Measurements from ENCODE around the gene NUB1. TPM values are rescaled to one million over a fixed set of nuclear protein-coding genes. Genes with fewer than 3 reads are reported as not detected.
A peak's percentile ranks its signal among the peaks of the same experiment; 100 is the strongest.

NUB1 gene
- polyA plus RNA-seq, 3 donors: 32.0 to 39.2 (median 37.2) TPM

DNA sequence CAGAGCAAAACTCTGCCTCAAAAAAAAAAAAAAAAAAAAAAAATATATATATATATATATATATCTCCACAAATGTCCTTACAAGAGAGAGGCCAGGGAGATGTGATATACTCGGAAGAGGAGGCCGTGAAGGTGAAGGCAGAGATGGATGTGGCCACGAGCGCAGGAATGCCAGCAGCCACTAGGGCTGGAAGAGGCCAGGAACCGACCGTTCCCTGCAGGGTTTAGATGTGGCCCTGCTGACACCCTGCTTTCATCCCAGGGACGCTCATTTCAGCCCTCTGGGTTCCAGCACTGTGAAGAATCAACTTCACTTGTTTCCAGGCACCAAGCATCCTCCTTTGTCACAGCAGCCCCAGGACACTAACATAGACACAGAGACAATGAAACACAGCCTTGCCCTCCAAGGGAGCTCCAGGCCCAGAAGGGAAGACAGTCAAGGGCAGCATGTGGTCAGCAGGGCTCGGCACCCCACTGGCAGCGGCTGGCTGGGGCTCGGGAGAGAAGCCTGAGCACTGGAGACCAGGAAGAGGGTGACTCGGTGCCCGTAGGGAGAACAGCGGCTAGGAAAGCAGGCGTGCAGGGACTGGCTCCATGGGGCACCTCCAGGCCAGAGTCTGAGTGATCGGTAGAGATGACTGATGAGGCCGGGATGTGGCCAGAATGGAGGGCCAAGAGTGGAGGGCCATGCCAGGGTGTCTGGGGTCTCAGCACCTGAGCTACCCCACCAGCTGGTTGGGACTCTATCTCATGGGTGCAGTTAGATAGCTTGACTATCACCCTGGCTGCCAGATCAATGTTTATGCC, 60.6 kb downstream of the NUB1 start:
- H3K4me1 Mint-ChIP-seq: peaks cover 22% of the 10 kb centered on the region
- Histone ChIP-seq H3K27me3 (ENCODE audit: control insufficient read depth in 2 of 2, insufficient read depth in 2 of 2, low read length in 2 of 2) (peaks cover 0 to 5% of the 10 kb centered on the region in 2 donors), H3K9ac (ENCODE audit: insufficient read depth, low read length, poor library complexity, severe bottlenecking) (no peak overlapping the region), H3K4me1 (ENCODE audit: control insufficient read depth in 1 of 2, insufficient read depth in 2 of 2, low read length in 2 of 2) (peaks cover 12 to 27% of the 10 kb centered on the region in 2 donors), H3K9me3 (replicated peaks in 1 of 2; ENCODE audit: control insufficient read depth in 1 of 2, insufficient read depth in 1 of 2, low read length in 2 of 2) (peaks cover 7% of the 10 kb centered on the region in 2 donors), H2AFZ (ENCODE audit: insufficient read depth, low read depth, low read length, poor library complexity, severe bottlenecking) (no peak overlapping the region), H3K4me2 (replicated peaks; ENCODE audit: extremely low read depth, low read length, poor library complexity, severe bottlenecking) (no peak overlapping the region), H4K20me1 (ENCODE audit: insufficient read depth, low read length) (no peaks in the 10 kb centered on the region), H3K79me2 (ENCODE audit: insufficient read depth, low read length) (no peaks in the 10 kb centered on the region), H3K4me3 (replicated peaks in 1 of 3; ENCODE audit: low read depth in 2 of 3, low read length in 3 of 3) (no peak overlapping the region), H3K27ac (ENCODE audit: low read depth in 1 of 2, low read length in 2 of 2) (no peak overlapping the region), H3K36me3 (replicated peaks in 1 of 2; ENCODE audit: control insufficient read depth in 1 of 2, insufficient read depth in 2 of 2, low read length in 2 of 2) (no peaks in the 10 kb centered on the region)
- H3K27ac Mint-ChIP-seq: peak overlapping the region in 1 of 7 donors; percentile 68
- intact Hi-C loops (cut with micrococcal nuclease): no loop called here
- no peaks in the 10 kb centered on the region for H3K36me3 Mint-ChIP-seq
- H3K27me3 Mint-ChIP-seq (ENCODE audit: low read depth in 3 of 3): peaks cover 7 to 19% (median 17%) of the 10 kb centered on the region in 3 donors
- no peak overlapping the region for H3K4me3 Mint-ChIP-seq
- DNase-seq: no peak
- peaks cover 4 to 11% (median 7%) of the 10 kb centered on the region in 7 donors for H3K9me3 Mint-ChIP-seq
- TF ChIP-seq, protein P1, sequence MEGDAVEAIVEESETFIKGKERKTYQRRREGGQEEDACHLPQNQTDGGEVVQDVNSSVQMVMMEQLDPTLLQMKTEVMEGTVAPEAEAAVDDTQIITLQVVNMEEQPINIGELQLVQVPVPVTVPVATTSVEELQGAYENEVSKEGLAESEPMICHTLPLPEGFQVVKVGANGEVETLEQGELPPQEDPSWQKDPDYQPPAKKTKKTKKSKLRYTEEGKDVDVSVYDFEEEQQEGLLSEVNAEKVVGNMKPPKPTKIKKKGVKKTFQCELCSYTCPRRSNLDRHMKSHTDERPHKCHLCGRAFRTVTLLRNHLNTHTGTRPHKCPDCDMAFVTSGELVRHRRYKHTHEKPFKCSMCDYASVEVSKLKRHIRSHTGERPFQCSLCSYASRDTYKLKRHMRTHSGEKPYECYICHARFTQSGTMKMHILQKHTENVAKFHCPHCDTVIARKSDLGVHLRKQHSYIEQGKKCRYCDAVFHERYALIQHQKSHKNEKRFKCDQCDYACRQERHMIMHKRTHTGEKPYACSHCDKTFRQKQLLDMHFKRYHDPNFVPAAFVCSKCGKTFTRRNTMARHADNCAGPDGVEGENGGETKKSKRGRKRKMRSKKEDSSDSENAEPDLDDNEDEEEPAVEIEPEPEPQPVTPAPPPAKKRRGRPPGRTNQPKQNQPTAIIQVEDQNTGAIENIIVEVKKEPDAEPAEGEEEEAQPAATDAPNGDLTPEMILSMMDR (IDR thresholded peaks at IDR 0.05): no peak
- WGBS (ENCODE audit: insufficient coverage): 96% methylated on average over 12 of the region's 16 CpGs

DNA sequence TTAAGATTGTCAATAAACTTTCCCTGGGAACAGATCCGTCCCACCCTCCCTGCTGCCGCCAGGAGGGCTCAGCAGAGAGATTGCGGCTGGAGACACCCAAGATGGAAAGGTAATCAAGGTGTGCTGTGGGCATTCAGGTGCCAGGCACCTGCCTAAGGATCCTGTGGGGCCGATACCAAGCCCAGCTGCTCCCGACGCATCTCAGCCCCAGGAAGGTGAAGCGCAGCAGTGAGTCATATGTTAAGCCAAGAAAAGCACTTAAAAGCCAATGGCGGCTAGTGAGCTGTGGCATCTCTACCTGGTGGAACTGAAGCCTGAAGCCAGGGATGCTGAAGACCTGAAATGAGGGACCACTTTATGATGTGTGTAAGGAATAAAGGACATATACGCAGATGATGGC, 62.2 kb downstream of the NUB1 start:
- no peak overlapping the region for H3K9ac ChIP-seq (ENCODE audit: insufficient read depth, low read length, poor library complexity, severe bottlenecking)
- no peaks in the 10 kb centered on the region for H3K79me2 ChIP-seq (ENCODE audit: insufficient read depth, low read length)
- H3K4me1 ChIP-seq (ENCODE audit: control insufficient read depth in 1 of 2, insufficient read depth in 2 of 2, low read length in 2 of 2): peaks cover 15 to 31% of the 10 kb centered on the region in 2 donors
- H4K20me1 ChIP-seq (ENCODE audit: insufficient read depth, low read length): no peaks in the 10 kb centered on the region
- H3K4me1 Mint-ChIP-seq: peaks cover 23% of the 10 kb centered on the region
- H3K9me3 Mint-ChIP-seq: peaks cover 0 to 4% (median 0%) of the 10 kb centered on the region in 7 donors
- peaks cover 3 to 17% of the 10 kb centered on the region in 2 donors for H3K27me3 ChIP-seq (ENCODE audit: control insufficient read depth in 2 of 2, insufficient read depth in 2 of 2, low read length in 2 of 2)
- no peak overlapping the region for H2AFZ ChIP-seq (ENCODE audit: insufficient read depth, low read depth, low read length, poor library complexity, severe bottlenecking)
- H3K4me3 ChIP-seq (replicated peaks in 1 of 3; ENCODE audit: low read depth in 2 of 3, low read length in 3 of 3): no peak overlapping the region
- H3K27me3 Mint-ChIP-seq (ENCODE audit: low read depth in 3 of 3): peaks cover 20 to 33% (median 32%) of the 10 kb centered on the region in 3 donors
- H3K4me2 ChIP-seq (replicated peaks; ENCODE audit: extremely low read depth, low read length, poor library complexity, severe bottlenecking): no peak overlapping the region
- 94% methylated on average over 7 of the region's 9 CpGs for WGBS (ENCODE audit: insufficient coverage)
- H3K9me3 ChIP-seq (replicated peaks in 1 of 2; ENCODE audit: control insufficient read depth in 1 of 2, insufficient read depth in 1 of 2, low read length in 2 of 2): no peaks in the 10 kb centered on the region
- peak overlapping the region in 5 of 7 donors; percentile 9 to 86 (median 71) for H3K27ac Mint-ChIP-seq
- H3K27ac ChIP-seq (ENCODE audit: low read depth in 1 of 2, low read length in 2 of 2): no peak overlapping the region
- no peaks in the 10 kb centered on the region for H3K36me3 ChIP-seq (replicated peaks in 1 of 2; ENCODE audit: control insufficient read depth in 1 of 2, insufficient read depth in 2 of 2, low read length in 2 of 2)
- TF ChIP-seq, protein P1 (IDR thresholded peaks at IDR 0.05): no peak
- no peak overlapping the region for H3K4me3 Mint-ChIP-seq
- peaks cover 0 to 2% of the 10 kb centered on the region in 2 donors for H3K36me3 Mint-ChIP-seq
- DNase-seq: no peak
- intact Hi-C loops (cut with micrococcal nuclease): no loop called here

Measured in CD14-positive monocyte (primary cell).